ENCODE data around the gene ANKRD61. TPM values are rescaled to one million over a fixed set of nuclear protein-coding genes. Genes with fewer than 3 reads are reported as not detected.

Gene ANKRD61
- total RNA-seq, 2 donors from 2014 or later, result not detected

DNA sequence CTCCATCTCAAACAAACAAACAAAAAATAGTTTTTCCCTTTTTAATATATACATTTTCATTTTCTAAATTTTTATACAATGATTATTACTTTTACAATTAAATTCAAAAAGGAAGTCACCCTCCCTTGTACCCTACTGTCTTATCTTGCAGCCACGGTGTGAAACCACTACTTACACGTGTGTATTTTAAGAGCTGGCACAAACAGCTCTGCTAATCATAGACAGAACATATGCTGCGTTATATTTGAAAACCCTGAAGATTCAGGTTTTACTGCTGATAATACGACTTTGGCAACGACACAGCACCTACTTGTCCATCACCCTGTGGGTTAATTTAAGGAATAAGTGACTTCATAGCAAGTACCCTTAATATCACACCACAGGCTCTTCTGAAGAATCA lies 991 bp downstream of the ANKRD61 start:
- H3K4me3 ChIP-seq (ENCODE audit: low read length), result no peak overlapping the region
- H3K27ac ChIP-seq (ENCODE audit: low read depth, low read length), result no peak overlapping the region
- peaks cover 75% of the 10 kb centered on the region for H3K36me3 Mint-ChIP-seq (ENCODE audit: low read depth)
- H3K36me3 ChIP-seq (ENCODE audit: control insufficient read depth, insufficient read depth, low read length), result peaks cover 89% of the 10 kb centered on the region
- no peak overlapping the region for H3K27ac Mint-ChIP-seq
- no peak overlapping the region for H3K4me3 Mint-ChIP-seq
- no peaks in the 10 kb centered on the region for H3K9me3 Mint-ChIP-seq
- H3K4me1 Mint-ChIP-seq, result no peaks in the 10 kb centered on the region
- 96 to 97% methylated on average over 5 of the region's 5 CpGs for WGBS, 2 experiments (ENCODE audit: insufficient coverage in 1 of 2, insufficient read length in 1 of 2)
- no peaks in the 10 kb centered on the region for H3K4me1 ChIP-seq (ENCODE audit: control insufficient read depth, insufficient read depth, low read length)
- H3K9ac ChIP-seq (ENCODE audit: extremely low read depth, low read length, poor library complexity, severe bottlenecking), result no peak overlapping the region
- no peaks in the 10 kb centered on the region for H3K27me3 Mint-ChIP-seq (ENCODE audit: insufficient read depth)
- H3K27me3 ChIP-seq (ENCODE audit: control insufficient read depth, insufficient read depth, low read length, poor library complexity, severe bottlenecking), result no peaks in the 10 kb centered on the region
- peak; percentile 7 for DNase-seq
- H3K9me3 ChIP-seq (ENCODE audit: control insufficient read depth, low read length), result no peaks in the 10 kb centered on the region
- TF ChIP-seq, protein P1, sequence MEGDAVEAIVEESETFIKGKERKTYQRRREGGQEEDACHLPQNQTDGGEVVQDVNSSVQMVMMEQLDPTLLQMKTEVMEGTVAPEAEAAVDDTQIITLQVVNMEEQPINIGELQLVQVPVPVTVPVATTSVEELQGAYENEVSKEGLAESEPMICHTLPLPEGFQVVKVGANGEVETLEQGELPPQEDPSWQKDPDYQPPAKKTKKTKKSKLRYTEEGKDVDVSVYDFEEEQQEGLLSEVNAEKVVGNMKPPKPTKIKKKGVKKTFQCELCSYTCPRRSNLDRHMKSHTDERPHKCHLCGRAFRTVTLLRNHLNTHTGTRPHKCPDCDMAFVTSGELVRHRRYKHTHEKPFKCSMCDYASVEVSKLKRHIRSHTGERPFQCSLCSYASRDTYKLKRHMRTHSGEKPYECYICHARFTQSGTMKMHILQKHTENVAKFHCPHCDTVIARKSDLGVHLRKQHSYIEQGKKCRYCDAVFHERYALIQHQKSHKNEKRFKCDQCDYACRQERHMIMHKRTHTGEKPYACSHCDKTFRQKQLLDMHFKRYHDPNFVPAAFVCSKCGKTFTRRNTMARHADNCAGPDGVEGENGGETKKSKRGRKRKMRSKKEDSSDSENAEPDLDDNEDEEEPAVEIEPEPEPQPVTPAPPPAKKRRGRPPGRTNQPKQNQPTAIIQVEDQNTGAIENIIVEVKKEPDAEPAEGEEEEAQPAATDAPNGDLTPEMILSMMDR (conservative IDR thresholded peaks at IDR 0.05), result no peak

DNA sequence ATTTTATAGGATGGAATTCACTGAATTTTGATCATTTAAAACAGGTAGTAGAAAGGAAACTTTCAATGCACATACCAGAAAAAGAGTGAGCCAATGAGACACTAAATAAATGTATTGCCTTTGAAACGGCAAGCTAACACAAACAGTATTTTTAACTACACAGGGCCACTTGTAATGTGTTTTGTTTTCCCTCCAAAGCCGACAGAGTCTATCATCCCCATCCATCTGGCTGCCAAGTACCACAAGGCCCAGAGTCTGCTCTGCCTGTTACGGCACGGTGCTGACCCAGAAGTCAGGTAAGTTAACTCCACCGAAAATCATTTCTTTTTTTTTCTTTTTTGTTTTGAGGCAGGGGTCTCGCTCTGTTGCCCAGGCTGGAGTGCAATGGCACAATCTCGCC lies 1.5 kb downstream of the ANKRD61 start:
- Histone ChIP-seq H3K27me3 (ENCODE audit: control insufficient read depth, insufficient read depth, low read length, poor library complexity, severe bottlenecking) (no peaks in the 10 kb centered on the region), H3K9ac (ENCODE audit: extremely low read depth, low read length, poor library complexity, severe bottlenecking) (no peak overlapping the region), H3K36me3 (ENCODE audit: control insufficient read depth, insufficient read depth, low read length) (peaks cover 89% of the 10 kb centered on the region), H3K4me1 (ENCODE audit: control insufficient read depth, insufficient read depth, low read length) (no peaks in the 10 kb centered on the region), H3K27ac (ENCODE audit: low read depth, low read length) (no peak overlapping the region), H3K9me3 (ENCODE audit: control insufficient read depth, low read length) (no peaks in the 10 kb centered on the region), H3K4me3 (ENCODE audit: low read length) (no peak overlapping the region)
- Mint-ChIP-seq H3K27me3 (ENCODE audit: insufficient read depth) (no peaks in the 10 kb centered on the region), H3K9me3 (no peaks in the 10 kb centered on the region), H3K4me3 (no peak overlapping the region), H3K4me1 (no peaks in the 10 kb centered on the region), H3K27ac (peak overlapping the region; percentile 58), H3K36me3 (ENCODE audit: low read depth) (peaks cover 75% of the 10 kb centered on the region)
- peak; percentile 14 for DNase-seq
- WGBS, 2 experiments (ENCODE audit: insufficient coverage in 1 of 2, insufficient read length in 1 of 2), result 91 to 96% methylated on average over 7 of the region's 7 CpGs
- TF ChIP-seq, protein P1 (conservative IDR thresholded peaks at IDR 0.05), result no peak

DNA sequence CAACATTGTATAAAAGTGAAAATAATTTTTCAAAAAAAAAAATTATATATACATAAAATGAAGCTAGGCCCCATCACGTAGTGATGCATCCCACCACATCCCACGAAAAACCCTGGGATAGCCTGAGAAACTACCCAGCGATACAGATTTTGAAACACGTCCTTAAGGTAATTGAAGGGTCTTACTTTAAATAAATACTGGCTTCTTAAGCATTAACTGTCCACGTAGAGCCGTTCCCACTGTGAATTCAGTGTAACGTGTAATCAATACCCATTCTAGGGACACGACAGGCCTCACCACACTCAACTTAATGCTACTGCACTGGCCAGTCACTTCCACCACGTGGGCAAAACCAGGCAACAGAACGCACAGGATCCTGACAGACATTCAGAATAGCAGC lies 4.0 kb downstream of the ANKRD61 start:
- H3K4me3 ChIP-seq (ENCODE audit: low read length), result no peak overlapping the region
- no peak overlapping the region for H3K9ac ChIP-seq (ENCODE audit: extremely low read depth, low read length, poor library complexity, severe bottlenecking)
- peak; percentile 30 for DNase-seq
- no peaks in the 10 kb centered on the region for H3K9me3 ChIP-seq (ENCODE audit: control insufficient read depth, low read length)
- no peaks in the 10 kb centered on the region for H3K4me1 ChIP-seq (ENCODE audit: control insufficient read depth, insufficient read depth, low read length)
- 96% methylated on average over 9 to 10 of the region's 10 CpGs for WGBS, 2 experiments (ENCODE audit: insufficient coverage in 1 of 2, insufficient read length in 1 of 2)
- peaks cover 88% of the 10 kb centered on the region for H3K36me3 ChIP-seq (ENCODE audit: control insufficient read depth, insufficient read depth, low read length)
- Mint-ChIP-seq H3K4me1 (no peaks in the 10 kb centered on the region), H3K27ac (no peak overlapping the region), H3K36me3 (ENCODE audit: low read depth) (peaks cover 74% of the 10 kb centered on the region), H3K9me3 (no peaks in the 10 kb centered on the region), H3K27me3 (ENCODE audit: insufficient read depth) (no peaks in the 10 kb centered on the region), H3K4me3 (no peak overlapping the region)
- no peaks in the 10 kb centered on the region for H3K27me3 ChIP-seq (ENCODE audit: control insufficient read depth, insufficient read depth, low read length, poor library complexity, severe bottlenecking)
- TF ChIP-seq, protein P1 (conservative IDR thresholded peaks at IDR 0.05), result no peak
- H3K27ac ChIP-seq (ENCODE audit: low read depth, low read length), result no peak overlapping the region

Data from endodermal cell (in vitro differentiated cells).